ENCODE data around the gene SQOR.

SQOR gene

GRCh38 chr15:45684533-45684932 lies 49.7 kb downstream of the SQOR start:
- Histone ChIP-seq H3K27me3 (ENCODE audit: insufficient read depth, low read depth) (no peaks in the 10 kb centered on the region), H3K4me3 (IDR thresholded peaks at IDR 0.05; ENCODE audit: insufficient read depth, low read depth, low read length) (no peak overlapping the region), H3K4me2 (no peak overlapping the region), H3K27ac (no peak overlapping the region), H2AFZ (ENCODE audit: low read depth) (no peak overlapping the region), H4K20me1 (ENCODE audit: insufficient read depth) (no peaks in the 10 kb centered on the region), H3K36me3 (ENCODE audit: insufficient read depth) (no peaks in the 10 kb centered on the region), H3K4me1 (ENCODE audit: low read depth, poor library complexity, severe bottlenecking) (no peaks in the 10 kb centered on the region), H3K9ac (no peak overlapping the region), H3K79me2 (ENCODE audit: insufficient read depth, low read depth) (no peaks in the 10 kb centered on the region)
- TF ChIP-seq, protein P1, sequence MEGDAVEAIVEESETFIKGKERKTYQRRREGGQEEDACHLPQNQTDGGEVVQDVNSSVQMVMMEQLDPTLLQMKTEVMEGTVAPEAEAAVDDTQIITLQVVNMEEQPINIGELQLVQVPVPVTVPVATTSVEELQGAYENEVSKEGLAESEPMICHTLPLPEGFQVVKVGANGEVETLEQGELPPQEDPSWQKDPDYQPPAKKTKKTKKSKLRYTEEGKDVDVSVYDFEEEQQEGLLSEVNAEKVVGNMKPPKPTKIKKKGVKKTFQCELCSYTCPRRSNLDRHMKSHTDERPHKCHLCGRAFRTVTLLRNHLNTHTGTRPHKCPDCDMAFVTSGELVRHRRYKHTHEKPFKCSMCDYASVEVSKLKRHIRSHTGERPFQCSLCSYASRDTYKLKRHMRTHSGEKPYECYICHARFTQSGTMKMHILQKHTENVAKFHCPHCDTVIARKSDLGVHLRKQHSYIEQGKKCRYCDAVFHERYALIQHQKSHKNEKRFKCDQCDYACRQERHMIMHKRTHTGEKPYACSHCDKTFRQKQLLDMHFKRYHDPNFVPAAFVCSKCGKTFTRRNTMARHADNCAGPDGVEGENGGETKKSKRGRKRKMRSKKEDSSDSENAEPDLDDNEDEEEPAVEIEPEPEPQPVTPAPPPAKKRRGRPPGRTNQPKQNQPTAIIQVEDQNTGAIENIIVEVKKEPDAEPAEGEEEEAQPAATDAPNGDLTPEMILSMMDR (conservative IDR thresholded peaks at IDR 0.05; ENCODE audit: low read depth, low read length) = no peak

- no peaks in the 10 kb centered on the region for H3K27me3 ChIP-seq (ENCODE audit: insufficient read depth, low read depth)
- H3K27ac ChIP-seq = no peak overlapping the region
- no peak overlapping the region for H2AFZ ChIP-seq (ENCODE audit: low read depth)
- no peaks in the 10 kb centered on the region for H3K4me1 ChIP-seq (ENCODE audit: low read depth, poor library complexity, severe bottlenecking)
- H4K20me1 ChIP-seq (ENCODE audit: insufficient read depth) = no peaks in the 10 kb centered on the region
- no peaks in the 10 kb centered on the region for H3K36me3 ChIP-seq (ENCODE audit: insufficient read depth)
- no peak overlapping the region for H3K9ac ChIP-seq
- H3K79me2 ChIP-seq (ENCODE audit: insufficient read depth, low read depth) = no peaks in the 10 kb centered on the region
- TF ChIP-seq, protein P1 (conservative IDR thresholded peaks at IDR 0.05; ENCODE audit: low read depth, low read length) = no peak
- H3K4me2 ChIP-seq = no peak overlapping the region
- H3K4me3 ChIP-seq (IDR thresholded peaks at IDR 0.05; ENCODE audit: insufficient read depth, low read depth, low read length) = no peak overlapping the region
Measured at GRCh38 chr15:45689616-45690015, 54.8 kb downstream of the SQOR start.

DNA sequence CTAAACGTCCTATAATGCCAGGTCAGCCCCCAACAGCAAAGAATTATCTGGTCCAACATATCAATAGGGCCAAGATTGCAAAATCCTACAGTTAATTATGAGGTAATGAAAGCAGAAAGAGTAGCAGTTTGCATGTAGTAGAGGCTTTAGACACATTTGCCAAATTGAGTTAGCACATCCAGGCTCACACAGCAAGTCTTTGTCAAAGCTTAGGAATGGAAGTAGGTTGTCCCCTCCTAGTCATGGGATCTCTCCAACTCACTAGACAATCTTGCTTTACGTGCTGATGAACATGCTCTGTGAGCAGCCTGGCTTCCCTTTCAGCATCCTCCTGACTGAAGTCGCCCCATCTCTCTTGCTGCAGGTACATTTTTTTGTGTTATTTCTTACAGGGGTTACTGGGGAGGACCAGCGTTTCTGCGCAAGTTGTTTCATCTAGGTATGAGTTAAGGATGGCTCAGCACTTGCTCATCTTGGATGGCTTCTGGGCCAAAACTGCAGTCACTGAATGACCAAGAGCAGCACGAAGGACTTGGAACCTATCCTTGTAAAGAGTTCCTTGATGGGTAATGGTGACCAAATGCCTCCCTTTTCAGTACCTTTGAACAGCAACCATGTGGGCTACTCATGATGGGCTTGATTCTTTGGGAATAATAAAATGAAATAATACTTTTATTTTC lies 55.9 kb downstream of the SQOR start:
- Histone ChIP-seq H3K27ac (no peak overlapping the region), H3K4me1 (ENCODE audit: low read depth, poor library complexity, severe bottlenecking) (no peaks in the 10 kb centered on the region), H3K36me3 (ENCODE audit: insufficient read depth) (no peaks in the 10 kb centered on the region), H4K20me1 (ENCODE audit: insufficient read depth) (no peaks in the 10 kb centered on the region), H3K9ac (no peak overlapping the region), H3K27me3 (ENCODE audit: insufficient read depth, low read depth) (no peaks in the 10 kb centered on the region), H3K4me3 (IDR thresholded peaks at IDR 0.05; ENCODE audit: insufficient read depth, low read depth, low read length) (no peak overlapping the region), H2AFZ (ENCODE audit: low read depth) (no peak overlapping the region), H3K4me2 (no peak overlapping the region), H3K79me2 (ENCODE audit: insufficient read depth, low read depth) (no peaks in the 10 kb centered on the region)
- TF ChIP-seq, protein P1 (conservative IDR thresholded peaks at IDR 0.05; ENCODE audit: low read depth, low read length) = no peak

DNA sequence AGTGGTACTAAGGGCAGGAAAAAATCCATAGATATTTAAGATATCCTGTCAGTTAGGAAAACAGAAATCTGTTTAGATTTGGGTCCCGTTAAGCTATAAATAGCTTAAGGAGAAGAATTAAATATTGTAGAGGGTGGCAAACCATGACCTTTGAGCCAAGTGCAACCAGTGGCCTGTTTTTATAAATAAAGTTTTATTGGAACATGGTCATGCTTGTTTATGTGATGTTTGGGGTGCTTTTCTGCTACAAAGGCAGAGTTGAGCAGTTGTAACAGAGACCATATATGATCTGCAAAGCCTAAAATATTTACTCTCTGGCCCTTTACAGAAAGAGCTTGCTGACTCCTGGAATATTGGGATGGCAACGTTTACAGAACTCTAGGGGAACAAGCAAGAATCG lies 66.3 kb downstream of the SQOR start:
- Histone ChIP-seq H2AFZ (ENCODE audit: low read depth) (no peak overlapping the region), H4K20me1 (ENCODE audit: insufficient read depth) (no peaks in the 10 kb centered on the region), H3K79me2 (ENCODE audit: insufficient read depth, low read depth) (no peaks in the 10 kb centered on the region), H3K27ac (no peak overlapping the region), H3K36me3 (ENCODE audit: insufficient read depth) (no peaks in the 10 kb centered on the region), H3K9ac (no peak overlapping the region), H3K4me3 (IDR thresholded peaks at IDR 0.05; ENCODE audit: insufficient read depth, low read depth, low read length) (no peak overlapping the region), H3K4me2 (no peak overlapping the region), H3K4me1 (ENCODE audit: low read depth, poor library complexity, severe bottlenecking) (peaks cover 4% of the 10 kb centered on the region), H3K27me3 (ENCODE audit: insufficient read depth, low read depth) (no peaks in the 10 kb centered on the region)
- TF ChIP-seq, protein P1 (conservative IDR thresholded peaks at IDR 0.05; ENCODE audit: low read depth, low read length) = no peak
